ENCODE results near the gene C1QTNF6.
"Not testable (repeated sequence)": the region's sequence is repeated elsewhere in the genome, so short reads cannot be mapped to it uniquely, and the experiment has no call there.

Gene C1QTNF6

GRCh38 chr22:37175414-37176281, 12.4 kb downstream of the C1QTNF6 start:
- DNase-seq, result no peak

- DNase-seq, result no peak
These were observed 13.1 kb downstream of the C1QTNF6 start for GRCh38 chr22:37174964-37175363.

DNA sequence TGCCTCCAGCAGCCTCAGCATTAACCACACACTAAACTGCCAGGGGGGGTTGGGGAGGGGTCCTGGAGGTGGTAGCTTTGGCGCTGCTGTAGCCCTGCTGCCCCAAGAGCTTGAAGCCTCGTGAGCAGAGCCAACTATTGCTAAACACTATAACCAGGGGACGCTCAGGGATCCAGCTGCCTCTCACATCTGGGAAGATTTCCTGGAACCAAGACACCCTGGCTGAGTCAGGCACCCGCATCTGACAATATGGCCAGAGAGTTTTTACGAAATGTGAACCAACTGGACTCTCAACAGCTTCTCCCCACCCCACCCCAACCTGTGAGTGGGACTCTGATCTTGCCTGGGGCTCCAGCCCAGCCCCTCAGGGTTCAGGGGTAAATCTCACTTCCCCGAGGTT, 14.3 kb downstream of the C1QTNF6 start:
- DNase-seq, result no peak

- DNase-seq, result no peak
These were observed 15.5 kb downstream of the C1QTNF6 start for GRCh38 chr22:37172266-37173245.

DNA sequence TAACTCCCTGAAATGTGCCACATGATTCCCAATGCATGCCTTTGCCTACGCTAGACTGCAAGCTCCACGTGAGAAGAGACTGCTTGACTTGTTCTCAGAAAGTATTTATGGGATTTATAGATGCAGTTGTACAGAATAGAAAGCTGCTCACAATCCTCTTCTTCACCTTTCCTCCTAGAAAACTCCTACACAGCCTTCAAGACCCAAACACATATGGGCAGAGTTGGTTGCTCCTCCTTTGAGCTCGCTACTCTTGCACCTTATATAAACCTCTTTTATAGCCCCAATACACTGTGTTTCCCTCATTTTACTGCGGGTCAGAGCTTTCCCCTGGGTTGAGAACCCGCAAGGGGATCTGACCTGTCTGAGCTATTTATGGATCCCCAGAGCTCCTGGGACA, 16.4 kb downstream of the C1QTNF6 start:
- no peak for DNase-seq

- DNase-seq, result not testable (repeated sequence)
These were observed 17.2 kb downstream of the C1QTNF6 start for GRCh38 chr22:37170689-37171405.

DNA sequence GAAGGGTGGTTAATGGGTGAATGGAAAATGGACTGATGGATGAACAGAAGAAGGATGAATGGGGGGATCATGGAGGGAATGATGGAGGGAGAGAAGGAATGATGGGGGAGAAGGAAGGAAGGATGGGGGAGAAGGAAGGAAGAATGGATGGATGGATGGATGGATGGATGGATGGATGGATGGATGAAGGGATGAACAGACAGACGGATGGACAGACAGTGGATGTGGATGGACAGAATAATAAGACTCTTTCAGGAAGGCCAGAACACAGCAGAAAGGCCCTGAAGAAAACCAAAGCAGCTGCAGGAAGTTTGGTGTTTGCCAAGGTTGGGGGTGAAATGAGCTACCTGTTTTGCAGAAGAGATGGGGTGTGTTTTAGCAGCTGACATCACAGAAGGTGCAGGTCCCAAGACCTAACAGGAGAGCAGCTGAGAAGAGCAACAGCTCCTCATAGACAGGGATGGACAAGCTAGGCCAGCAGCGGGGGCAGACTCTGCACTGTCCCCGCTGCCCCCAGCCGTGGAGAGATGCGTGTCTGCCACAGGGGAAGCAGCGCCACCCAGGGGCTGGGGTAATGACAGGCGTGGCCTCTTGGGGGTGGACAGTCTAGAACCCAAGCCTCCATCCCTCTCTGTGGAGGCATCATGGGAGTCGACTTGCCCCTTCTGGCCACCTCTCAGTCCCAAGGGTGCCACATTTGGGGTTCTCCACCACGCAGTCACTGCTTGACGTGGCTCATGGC, 17.9 kb downstream of the C1QTNF6 start:
- DNase-seq, result no peak

DNA sequence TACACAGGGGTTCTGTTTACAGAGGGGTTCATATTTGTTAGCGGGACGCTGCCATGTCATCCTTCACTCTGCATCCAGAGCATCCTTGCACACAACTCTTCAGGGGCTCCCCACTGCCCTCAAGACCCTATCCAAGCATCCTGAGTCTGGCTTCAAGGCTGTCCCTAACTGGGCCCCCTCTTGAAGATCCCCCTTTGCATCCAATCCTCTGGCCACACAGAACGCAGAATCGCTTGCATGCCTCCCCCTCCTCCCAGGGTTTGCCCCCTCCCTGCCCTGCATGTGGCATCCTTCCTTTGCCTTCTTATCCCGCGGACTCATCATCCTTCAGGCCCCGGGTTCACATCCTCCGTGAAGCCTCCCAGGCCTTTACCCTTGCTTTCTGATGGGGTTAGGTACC, 18.6 kb downstream of the C1QTNF6 start:
- no peak for DNase-seq

GRCh38 chr22:37167981-37168647, 19.9 kb downstream of the C1QTNF6 start:
- no peak for DNase-seq

DNA sequence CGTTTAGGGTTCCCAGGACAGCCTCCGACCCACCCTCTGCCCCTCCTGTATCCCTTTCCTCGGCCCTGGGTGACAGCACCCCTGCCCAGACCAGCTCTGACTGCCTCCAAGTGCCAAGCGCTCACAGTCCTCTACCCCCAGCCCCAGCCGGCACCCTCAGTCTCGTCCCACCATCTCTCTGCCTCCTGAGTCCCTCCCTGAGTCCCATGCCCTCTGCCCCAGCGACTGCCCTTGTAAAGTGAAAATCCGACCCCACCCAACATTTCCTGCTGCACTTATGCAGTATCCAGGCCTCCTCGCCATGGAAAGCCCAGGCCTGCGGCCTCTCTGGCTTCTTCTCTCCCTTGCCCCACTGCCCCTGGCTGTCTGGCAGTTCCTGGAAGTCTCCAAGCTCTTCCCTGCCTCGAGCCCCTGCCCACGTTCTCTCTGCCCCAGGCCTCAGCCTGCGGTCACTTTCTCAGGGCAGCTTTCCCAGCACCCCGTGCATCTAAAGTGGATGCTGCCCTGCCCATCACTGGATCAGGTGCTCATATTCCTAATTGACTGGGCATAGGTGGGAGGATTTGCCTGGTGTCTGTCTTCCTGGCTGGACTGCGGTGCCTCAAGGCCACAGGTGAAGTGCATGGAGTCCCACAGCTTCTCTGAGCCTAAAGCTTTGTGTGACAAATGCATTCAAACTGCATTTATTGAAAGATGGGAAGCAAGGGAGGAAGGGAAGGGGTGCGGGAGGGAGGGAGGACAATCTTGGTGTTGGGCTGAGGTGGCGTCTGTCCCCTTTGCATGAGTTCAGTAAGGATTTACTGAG, 20.7 kb downstream of the C1QTNF6 start:
- no peak for DNase-seq

- peak; percentile 86 for DNase-seq
These were observed 21.4 kb downstream of the C1QTNF6 start for GRCh38 chr22:37166675-37167066.

DNA sequence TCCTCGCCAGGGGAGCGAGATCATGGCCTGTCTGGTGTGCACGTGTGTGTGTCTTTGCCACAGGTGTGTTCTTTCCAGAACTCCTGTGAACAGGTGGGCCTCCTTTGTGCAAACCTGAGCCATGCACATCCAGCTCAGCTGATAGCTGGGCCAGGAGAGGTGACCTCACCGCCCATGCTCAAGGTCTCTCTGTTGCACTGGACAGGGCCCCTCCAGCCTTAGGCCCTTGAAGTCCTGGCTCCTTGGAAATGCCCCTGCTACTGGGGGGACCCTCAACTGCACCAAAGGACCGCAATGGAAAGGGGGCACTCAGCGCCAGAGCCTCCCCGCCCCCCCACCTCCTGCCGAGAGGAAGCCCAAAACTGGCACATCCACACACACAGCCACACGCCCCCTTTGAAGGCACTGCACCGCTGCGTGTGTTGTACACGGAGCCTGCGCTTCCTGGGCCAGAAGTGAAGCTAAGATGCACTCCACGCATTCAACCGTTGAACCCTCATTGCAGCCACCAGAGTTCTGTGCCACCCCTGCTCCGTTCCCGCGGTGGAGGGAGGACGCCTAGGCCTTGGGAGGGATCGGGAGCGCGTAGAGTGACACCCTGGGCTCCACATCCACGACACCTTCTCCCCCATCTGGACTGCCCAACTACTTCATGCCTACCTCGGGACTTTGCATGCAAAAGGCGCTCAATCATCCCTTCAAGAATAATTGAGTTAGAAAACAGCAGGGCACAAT, 21.9 kb downstream of the C1QTNF6 start:
- DNase-seq, result no peak

- no peak for DNase-seq
These were observed 23.0 kb downstream of the C1QTNF6 start for GRCh38 chr22:37165066-37165465.

DNA sequence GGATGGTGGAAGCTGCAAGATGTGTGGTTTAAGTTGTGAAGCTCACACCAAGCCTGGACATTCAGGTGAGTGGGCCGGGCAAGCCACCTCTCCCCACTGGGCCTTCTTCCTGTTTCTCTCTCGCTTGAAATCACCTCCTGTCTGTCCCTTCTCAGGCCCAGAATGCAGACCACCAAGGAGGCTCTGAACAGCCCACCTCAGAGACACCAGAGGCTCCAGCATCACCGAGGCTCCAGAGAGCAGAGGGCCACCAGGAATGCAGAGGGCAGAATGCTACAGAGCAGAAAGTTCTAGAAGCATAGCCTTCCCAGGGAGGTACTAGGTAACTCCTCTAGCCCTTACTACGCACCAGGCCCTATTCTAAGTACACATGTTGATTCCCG, 23.6 kb downstream of the C1QTNF6 start:
- DNase-seq, result no peak

GRCh38 chr22:37163575-37164504, 24.2 kb downstream of the C1QTNF6 start:
- DNase-seq, result peak; percentile 97

DNA sequence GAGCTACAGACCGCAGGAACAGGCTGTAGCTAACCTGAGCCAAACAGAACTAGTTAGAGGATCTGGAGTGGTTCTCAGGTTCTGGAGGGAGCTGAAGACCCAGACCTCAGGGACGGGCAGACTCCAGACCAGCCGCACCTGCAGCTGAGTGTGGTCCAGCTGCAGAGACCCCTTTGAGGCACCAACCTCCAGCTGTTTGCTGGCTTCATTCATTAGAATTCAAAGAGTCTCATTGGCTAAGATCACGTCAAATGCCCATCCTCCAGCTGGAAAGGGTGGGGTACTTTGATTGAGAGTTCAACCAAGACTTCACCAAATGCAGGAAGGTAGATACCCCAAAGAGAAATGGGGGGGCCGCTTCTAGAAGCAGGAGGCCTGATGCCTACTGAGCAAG, 25.0 kb downstream of the C1QTNF6 start:
- no peak for DNase-seq

DNA sequence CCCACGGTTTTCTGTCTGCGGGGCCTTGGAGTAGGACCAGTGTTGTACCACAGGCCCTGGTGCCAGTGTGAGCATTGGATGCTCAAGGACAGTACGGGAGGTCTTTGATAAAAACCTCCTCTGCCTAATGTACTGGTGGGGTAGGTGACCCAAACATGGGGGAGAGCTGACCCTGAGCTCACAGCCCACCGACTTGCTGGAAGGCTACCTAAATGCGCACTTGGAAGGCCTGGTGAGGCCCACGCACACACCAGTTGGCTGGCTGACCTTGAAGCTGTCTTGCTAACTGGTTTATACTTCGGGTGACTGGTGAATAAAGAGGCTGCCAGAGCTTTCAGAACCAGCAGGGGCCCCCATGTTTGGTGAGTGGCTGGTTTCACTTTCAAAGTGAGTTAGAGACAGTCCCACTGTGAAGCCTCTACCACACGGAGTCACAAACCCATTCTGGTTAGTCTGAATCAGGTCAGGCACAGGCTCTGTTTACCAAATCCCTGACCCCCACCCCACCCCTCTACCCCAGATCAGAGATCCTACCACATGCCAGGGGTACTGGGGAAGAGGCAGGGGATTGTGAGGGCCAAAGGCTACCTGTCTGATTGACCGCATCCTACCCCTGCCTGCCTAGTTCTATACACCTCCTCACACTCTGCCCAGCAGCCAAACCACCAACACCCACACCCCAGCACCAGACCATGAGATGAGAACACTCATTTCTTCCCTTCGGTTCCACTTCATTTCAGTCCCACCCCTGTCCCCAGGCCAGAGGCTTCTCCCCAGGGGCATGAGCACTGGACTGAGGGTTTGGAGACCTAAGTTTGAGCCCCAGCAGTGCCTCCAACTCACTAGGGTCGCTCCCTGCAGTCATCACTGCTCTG, 25.6 kb downstream of the C1QTNF6 start:
- peak; percentile 97 for DNase-seq

- DNase-seq, result peak; percentile 82
These were observed 26.6 kb downstream of the C1QTNF6 start for GRCh38 chr22:37161443-37161842.

Measured in activated CD4-positive, alpha-beta T cell treated with anti-CD3 and anti-CD28 coated beads, Interleukin-10, Interleukin-2, amounts not matched to agents 100 ng/mL and 50 ng/mL, durations not matched to agents 16 hours and 8 hours (primary cell).